ENCODE data around the gene CSH1. TPM values are rescaled to one million over a fixed set of nuclear protein-coding genes. Genes with fewer than 3 reads are reported as not detected.

The CSH1 gene
- total and polyA plus RNA-seq, 2 experiments from 2014 or later = 0.68 TPM; not detected in 1

DNA sequence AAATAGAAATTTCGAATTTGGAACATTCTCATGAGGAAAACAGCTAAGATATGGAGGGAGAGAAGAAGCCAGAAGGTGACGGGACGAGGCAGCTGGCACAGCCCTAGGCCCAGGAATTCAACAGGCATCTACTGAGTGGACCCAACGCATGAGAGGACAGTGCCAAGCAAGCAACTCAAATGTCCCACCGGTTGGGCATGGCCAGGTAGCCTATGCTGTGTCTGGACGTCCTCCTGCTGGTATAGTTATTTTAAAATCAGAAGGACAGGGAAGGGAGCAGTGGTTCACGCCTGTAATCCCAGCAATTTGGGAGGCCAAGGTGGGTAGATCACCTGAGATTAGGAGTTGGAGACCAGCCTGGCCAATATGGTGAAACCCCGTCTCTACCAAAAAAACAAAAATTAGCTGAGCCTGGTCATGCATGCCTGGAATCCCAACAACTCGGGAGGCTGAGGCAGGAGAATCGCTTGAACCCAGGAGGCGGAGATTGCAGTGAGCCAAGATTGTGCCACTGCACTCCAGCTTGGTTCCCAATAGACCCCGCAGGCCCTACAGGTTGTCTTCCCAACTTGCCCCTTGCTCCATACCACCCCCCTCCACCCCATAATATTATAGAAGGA, 20.3 kb upstream of the CSH1 start:
- ATAC-seq (no peak), DNase-seq (ENCODE audit: low spot score) (no peak)
- H3K27ac Mint-ChIP-seq = no peak overlapping the region
- H3K9me2 ChIP-seq (ENCODE audit: insufficient read depth) = no peaks in the 10 kb centered on the region
- H3K4me1 ChIP-seq (ENCODE audit: insufficient read depth) = 0 out of 2 replicates have a peak, but pooled peaks cover 4% of the 10 kb centered on the region
- H3K4me3 Mint-ChIP-seq = no peak overlapping the region
- H3K4me3 ChIP-seq = no peak overlapping the region
- H3K9me3 Mint-ChIP-seq = no peaks in the 10 kb centered on the region
- no peak overlapping the region for H2AFZ ChIP-seq
- TF ChIP-seq ZNF114 (CRISPR knock-in tag; IDR thresholded peaks at IDR 0.05) = no peak
- TF ChIP-seq, protein P1, sequence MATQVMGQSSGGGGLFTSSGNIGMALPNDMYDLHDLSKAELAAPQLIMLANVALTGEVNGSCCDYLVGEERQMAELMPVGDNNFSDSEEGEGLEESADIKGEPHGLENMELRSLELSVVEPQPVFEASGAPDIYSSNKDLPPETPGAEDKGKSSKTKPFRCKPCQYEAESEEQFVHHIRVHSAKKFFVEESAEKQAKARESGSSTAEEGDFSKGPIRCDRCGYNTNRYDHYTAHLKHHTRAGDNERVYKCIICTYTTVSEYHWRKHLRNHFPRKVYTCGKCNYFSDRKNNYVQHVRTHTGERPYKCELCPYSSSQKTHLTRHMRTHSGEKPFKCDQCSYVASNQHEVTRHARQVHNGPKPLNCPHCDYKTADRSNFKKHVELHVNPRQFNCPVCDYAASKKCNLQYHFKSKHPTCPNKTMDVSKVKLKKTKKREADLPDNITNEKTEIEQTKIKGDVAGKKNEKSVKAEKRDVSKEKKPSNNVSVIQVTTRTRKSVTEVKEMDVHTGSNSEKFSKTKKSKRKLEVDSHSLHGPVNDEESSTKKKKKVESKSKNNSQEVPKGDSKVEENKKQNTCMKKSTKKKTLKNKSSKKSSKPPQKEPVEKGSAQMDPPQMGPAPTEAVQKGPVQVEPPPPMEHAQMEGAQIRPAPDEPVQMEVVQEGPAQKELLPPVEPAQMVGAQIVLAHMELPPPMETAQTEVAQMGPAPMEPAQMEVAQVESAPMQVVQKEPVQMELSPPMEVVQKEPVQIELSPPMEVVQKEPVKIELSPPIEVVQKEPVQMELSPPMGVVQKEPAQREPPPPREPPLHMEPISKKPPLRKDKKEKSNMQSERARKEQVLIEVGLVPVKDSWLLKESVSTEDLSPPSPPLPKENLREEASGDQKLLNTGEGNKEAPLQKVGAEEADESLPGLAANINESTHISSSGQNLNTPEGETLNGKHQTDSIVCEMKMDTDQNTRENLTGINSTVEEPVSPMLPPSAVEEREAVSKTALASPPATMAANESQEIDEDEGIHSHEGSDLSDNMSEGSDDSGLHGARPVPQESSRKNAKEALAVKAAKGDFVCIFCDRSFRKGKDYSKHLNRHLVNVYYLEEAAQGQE (IDR thresholded peaks at IDR 0.05; ENCODE audit: unreplicated experiment) = no peak
- no peak for TF ChIP-seq JUNB (IDR thresholded peaks at IDR 0.05; ENCODE audit: unreplicated experiment)
- TF ChIP-seq ZNF331 (CRISPR knock-in tag; IDR thresholded peaks at IDR 0.05; ENCODE audit: low read depth) = no peak
- no peak for TF ChIP-seq EZH2 (IDR thresholded peaks at IDR 0.05; ENCODE audit: low read depth, unreplicated experiment)
- TF ChIP-seq, protein P2, sequence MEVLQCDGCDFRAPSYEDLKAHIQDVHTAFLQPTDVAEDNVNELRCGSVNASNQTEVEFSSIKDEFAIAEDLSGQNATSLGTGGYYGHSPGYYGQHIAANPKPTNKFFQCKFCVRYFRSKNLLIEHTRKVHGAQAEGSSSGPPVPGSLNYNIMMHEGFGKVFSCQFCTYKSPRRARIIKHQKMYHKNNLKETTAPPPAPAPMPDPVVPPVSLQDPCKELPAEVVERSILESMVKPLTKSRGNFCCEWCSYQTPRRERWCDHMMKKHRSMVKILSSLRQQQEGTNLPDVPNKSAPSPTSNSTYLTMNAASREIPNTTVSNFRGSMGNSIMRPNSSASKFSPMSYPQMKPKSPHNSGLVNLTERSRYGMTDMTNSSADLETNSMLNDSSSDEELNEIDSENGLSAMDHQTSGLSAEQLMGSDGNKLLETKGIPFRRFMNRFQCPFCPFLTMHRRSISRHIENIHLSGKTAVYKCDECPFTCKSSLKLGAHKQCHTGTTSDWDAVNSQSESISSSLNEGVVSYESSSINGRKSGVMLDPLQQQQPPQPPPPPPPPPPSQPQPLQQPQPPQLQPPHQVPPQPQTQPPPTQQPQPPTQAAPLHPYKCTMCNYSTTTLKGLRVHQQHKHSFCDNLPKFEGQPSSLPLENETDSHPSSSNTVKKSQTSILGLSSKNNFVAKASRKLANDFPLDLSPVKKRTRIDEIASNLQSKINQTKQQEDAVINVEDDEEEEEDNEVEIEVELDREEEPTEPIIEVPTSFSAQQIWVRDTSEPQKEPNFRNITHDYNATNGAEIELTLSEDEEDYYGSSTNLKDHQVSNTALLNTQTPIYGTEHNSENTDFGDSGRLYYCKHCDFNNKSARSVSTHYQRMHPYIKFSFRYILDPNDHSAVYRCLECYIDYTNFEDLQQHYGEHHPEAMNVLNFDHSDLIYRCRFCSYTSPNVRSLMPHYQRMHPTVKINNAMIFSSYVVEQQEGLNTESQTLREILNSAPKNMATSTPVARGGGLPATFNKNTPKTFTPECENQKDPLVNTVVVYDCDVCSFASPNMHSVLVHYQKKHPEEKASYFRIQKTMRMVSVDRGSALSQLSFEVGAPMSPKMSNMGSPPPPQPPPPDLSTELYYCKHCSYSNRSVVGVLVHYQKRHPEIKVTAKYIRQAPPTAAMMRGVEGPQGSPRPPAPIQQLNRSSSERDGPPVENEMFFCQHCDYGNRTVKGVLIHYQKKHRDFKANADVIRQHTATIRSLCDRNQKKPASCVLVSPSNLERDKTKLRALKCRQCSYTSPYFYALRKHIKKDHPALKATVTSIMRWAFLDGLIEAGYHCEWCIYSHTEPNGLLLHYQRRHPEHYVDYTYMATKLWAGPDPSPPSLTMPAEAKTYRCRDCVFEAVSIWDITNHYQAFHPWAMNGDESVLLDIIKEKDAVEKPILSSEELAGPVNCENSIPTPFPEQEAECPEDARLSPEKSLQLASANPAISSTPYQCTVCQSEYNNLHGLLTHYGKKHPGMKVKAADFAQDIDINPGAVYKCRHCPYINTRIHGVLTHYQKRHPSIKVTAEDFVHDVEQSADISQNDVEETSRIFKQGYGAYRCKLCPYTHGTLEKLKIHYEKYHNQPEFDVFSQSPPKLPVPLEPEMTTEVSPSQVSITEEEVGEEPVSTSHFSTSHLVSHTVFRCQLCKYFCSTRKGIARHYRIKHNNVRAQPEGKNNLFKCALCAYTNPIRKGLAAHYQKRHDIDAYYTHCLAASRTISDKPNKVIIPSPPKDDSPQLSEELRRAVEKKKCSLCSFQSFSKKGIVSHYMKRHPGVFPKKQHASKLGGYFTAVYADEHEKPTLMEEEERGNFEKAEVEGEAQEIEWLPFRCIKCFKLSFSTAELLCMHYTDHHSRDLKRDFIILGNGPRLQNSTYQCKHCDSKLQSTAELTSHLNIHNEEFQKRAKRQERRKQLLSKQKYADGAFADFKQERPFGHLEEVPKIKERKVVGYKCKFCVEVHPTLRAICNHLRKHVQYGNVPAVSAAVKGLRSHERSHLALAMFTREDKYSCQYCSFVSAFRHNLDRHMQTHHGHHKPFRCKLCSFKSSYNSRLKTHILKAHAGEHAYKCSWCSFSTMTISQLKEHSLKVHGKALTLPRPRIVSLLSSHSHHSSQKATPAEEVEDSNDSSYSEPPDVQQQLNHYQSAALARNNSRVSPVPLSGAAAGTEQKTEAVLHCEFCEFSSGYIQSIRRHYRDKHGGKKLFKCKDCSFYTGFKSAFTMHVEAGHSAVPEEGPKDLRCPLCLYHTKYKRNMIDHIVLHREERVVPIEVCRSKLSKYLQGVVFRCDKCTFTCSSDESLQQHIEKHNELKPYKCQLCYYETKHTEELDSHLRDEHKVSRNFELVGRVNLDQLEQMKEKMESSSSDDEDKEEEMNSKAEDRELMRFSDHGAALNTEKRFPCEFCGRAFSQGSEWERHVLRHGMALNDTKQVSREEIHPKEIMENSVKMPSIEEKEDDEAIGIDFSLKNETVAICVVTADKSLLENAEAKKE (CRISPR knock-in tag; IDR thresholded peaks at IDR 0.05) = no peak
- TF ChIP-seq, protein P3, sequence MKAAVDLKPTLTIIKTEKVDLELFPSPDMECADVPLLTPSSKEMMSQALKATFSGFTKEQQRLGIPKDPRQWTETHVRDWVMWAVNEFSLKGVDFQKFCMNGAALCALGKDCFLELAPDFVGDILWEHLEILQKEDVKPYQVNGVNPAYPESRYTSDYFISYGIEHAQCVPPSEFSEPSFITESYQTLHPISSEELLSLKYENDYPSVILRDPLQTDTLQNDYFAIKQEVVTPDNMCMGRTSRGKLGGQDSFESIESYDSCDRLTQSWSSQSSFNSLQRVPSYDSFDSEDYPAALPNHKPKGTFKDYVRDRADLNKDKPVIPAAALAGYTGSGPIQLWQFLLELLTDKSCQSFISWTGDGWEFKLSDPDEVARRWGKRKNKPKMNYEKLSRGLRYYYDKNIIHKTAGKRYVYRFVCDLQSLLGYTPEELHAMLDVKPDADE (IDR thresholded peaks at IDR 0.05) = no peak
- no peak for TF ChIP-seq STAT1 (IDR thresholded peaks at IDR 0.05; ENCODE audit: unreplicated experiment)
- no peak for TF ChIP-seq POLR2AphosphoS5 (IDR thresholded peaks at IDR 0.05; ENCODE audit: low read depth)
- TF ChIP-seq NANOG (IDR thresholded peaks at IDR 0.05; ENCODE audit: borderline replicate concordance) = no peak
- TF ChIP-seq CREB1 (CRISPR knock-in tag; IDR thresholded peaks at IDR 0.05; ENCODE audit: low read depth) = no peak
- no peak for TF ChIP-seq EZH2phosphoT487 (IDR thresholded peaks at IDR 0.05; ENCODE audit: unreplicated experiment)
- TF ChIP-seq, protein P4, sequence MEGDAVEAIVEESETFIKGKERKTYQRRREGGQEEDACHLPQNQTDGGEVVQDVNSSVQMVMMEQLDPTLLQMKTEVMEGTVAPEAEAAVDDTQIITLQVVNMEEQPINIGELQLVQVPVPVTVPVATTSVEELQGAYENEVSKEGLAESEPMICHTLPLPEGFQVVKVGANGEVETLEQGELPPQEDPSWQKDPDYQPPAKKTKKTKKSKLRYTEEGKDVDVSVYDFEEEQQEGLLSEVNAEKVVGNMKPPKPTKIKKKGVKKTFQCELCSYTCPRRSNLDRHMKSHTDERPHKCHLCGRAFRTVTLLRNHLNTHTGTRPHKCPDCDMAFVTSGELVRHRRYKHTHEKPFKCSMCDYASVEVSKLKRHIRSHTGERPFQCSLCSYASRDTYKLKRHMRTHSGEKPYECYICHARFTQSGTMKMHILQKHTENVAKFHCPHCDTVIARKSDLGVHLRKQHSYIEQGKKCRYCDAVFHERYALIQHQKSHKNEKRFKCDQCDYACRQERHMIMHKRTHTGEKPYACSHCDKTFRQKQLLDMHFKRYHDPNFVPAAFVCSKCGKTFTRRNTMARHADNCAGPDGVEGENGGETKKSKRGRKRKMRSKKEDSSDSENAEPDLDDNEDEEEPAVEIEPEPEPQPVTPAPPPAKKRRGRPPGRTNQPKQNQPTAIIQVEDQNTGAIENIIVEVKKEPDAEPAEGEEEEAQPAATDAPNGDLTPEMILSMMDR (conservative IDR thresholded peaks at IDR 0.05; ENCODE audit: low read depth in 2 of 2) = no peak
- H3K27ac ChIP-seq (ENCODE audit: low read depth) = no peak overlapping the region
- H3K79me2 ChIP-seq (replicated peaks; ENCODE audit: insufficient read depth) = no peaks in the 10 kb centered on the region
- H3F3A ChIP-seq (replicated peaks; ENCODE audit: low read depth) = no peaks in the 10 kb centered on the region
- H3K4me2 ChIP-seq = no peak overlapping the region
- no peaks in the 10 kb centered on the region for H4K20me1 ChIP-seq (replicated peaks; ENCODE audit: insufficient read depth)
- H3K4me1 Mint-ChIP-seq = peaks cover 25% of the 10 kb centered on the region
- peaks cover 25% of the 10 kb centered on the region for H3K27me3 Mint-ChIP-seq (ENCODE audit: insufficient read depth, low read depth, poor library complexity)
- H3K36me3 Mint-ChIP-seq (ENCODE audit: low read depth) = no peaks in the 10 kb centered on the region
- no peaks in the 10 kb centered on the region for H3K36me3 ChIP-seq (ENCODE audit: insufficient read depth)
- H3K27me3 ChIP-seq (ENCODE audit: insufficient read depth) = no peaks in the 10 kb centered on the region

All from GM23338 (cell line).